NCI-H2227 treated with DMSO at 0.1 percent for 48 hours (cell line): Measurements from ENCODE around the gene URI1.
"Not testable (repeated sequence)": the region's sequence is repeated elsewhere in the genome, so short reads cannot be mapped to it uniquely, and the experiment has no call there.

Experiments
- DNase-seq: peaks from one replicate; lab custom pipeline; 2025; lab: John Stamatoyannopoulos, UW

The URI1 gene

GRCh38 chr19:29941828-29942403 lies at the start of gene URI1:
Gene URI1, plus strand, starts transcription at chr19:29942239. Its CDS starts 309 bp downstream, at chr19:29942548.
- peak; percentile 99 for DNase-seq

GRCh38 chr19:29893606-29894284 lies 48.3 kb upstream of the URI1 start:
- DNase-seq: no peak

- DNase-seq: peak; percentile 80
These were observed 45.2 kb upstream of the URI1 start for GRCh38 chr19:29896802-29897201.

GRCh38 chr19:29897466-29897865 lies 44.6 kb upstream of the URI1 start:
- DNase-seq: no peak

- no peak for DNase-seq
These were observed 38.0 kb upstream of the URI1 start for GRCh38 chr19:29904017-29904416.

- no peak for DNase-seq
These were observed 32.8 kb upstream of the URI1 start for GRCh38 chr19:29908963-29909944.

GRCh38 chr19:29914933-29915332 lies 27.1 kb upstream of the URI1 start:
- DNase-seq: no peak

- DNase-seq: not testable (repeated sequence)
These were observed 26.2 kb upstream of the URI1 start for GRCh38 chr19:29915832-29916231.

- no peak for DNase-seq
These were observed 24.1 kb upstream of the URI1 start for GRCh38 chr19:29917911-29918310.

- no peak for DNase-seq
These were observed 23.1 kb upstream of the URI1 start for GRCh38 chr19:29918891-29919290.

GRCh38 chr19:29922972-29923371 lies 19.1 kb upstream of the URI1 start:
- no peak for DNase-seq

GRCh38 chr19:29923653-29924052 lies 18.4 kb upstream of the URI1 start:
- no peak for DNase-seq

- DNase-seq: no peak
These were observed 16.0 kb upstream of the URI1 start for GRCh38 chr19:29926031-29926430.

GRCh38 chr19:29926801-29927200 lies 15.2 kb upstream of the URI1 start:
- DNase-seq: no peak

- peak; percentile 93 for DNase-seq
These were observed 14.0 kb upstream of the URI1 start for GRCh38 chr19:29927944-29928625.

GRCh38 chr19:29928831-29929230 lies 13.2 kb upstream of the URI1 start:
- no peak for DNase-seq

GRCh38 chr19:29934257-29934656 lies 7.8 kb upstream of the URI1 start:
- no peak for DNase-seq

GRCh38 chr19:29934781-29935180 lies 7.3 kb upstream of the URI1 start:
- DNase-seq: no peak

- no peak for DNase-seq
These were observed 5.6 kb upstream of the URI1 start for GRCh38 chr19:29936409-29936808.

GRCh38 chr19:29939628-29940027 lies 2.4 kb upstream of the URI1 start:
- DNase-seq: no peak

- no peak for DNase-seq
These were observed 961 bp upstream of the URI1 start for GRCh38 chr19:29940971-29941585.
